Spleen (tissue), 7 donors: ENCODE data around the gene WHAMM.

Experiments used
- CTCF ChIP-seq, 11 experiments: fragments of 200-600 bp in 7 of 11; fragments of 450-650 bp in 4 of 11; sonication (generic) in 4 of 11; IDR thresholded peaks in 8 of 11; conservative IDR thresholded peaks in 3 of 11; 1 replicate in 7 of 11; 2 replicates in 4 of 11; pipeline versions ENCODE4 v1.4.0 to v1.8.0; 2016 to 2021; ENCODE audit warnings: antibody characterized with exemption in 11 of 11, inconsistent platforms in 4 of 11, mild to moderate bottlenecking in 1 of 11
- POLR2A ChIP-seq, 3 donors: fragments of 450-650 bp; IDR thresholded peaks; one replicate each; pipeline ENCODE4 v1.5.1; 2017; ENCODE audit warnings: antibody characterized with exemption in 3 of 3, mild to moderate bottlenecking in 1 of 3
- POLR2AphosphoS5 ChIP-seq, 3 donors: sonication (generic); formaldehyde crosslinking; IDR thresholded peaks; one replicate each; pipeline ENCODE4 v1.5.1; 2017; ENCODE audit warnings: antibody characterized with exemption in 3 of 3
- donor health status: DM: no; HTN: no; CAD: no; lungs with moderate emphysema.
- donor health status: DM: no; HTN: no; CAD: no.
- donor health status: DM: no; HTN: no; CAD: no.

GRCh38 chr15:82820128-82820527 is 10.7 kb downstream of the WHAMM start:
- no peak for TF ChIP-seq CTCF (IDR thresholded peaks at IDR 0.05 in 8 of 11, conservative IDR thresholded peaks at IDR 0.05 in 3 of 11)
- no peak for TF ChIP-seq POLR2AphosphoS5 (IDR thresholded peaks at IDR 0.05)
- TF ChIP-seq POLR2A (IDR thresholded peaks at IDR 0.05) = no peak
